ENCODE data around the gene SMAD1.
"Not testable (repeated sequence)": the region's sequence is repeated elsewhere in the genome, so short reads cannot be mapped to it uniquely, and the experiment has no call there.

Gene SMAD1

GRCh38 chr4:145531859-145532258, 50.2 kb downstream of the SMAD1 start:
- H4K20me1 ChIP-seq (ENCODE audit: control insufficient read depth, insufficient read depth, low read depth, low read length): no peaks in the 10 kb centered on the region

GRCh38 chr4:145533001-145533400, 51.3 kb downstream of the SMAD1 start:
- no peak for TF ChIP-seq EZH2phosphoT487 (IDR thresholded peaks at IDR 0.05; ENCODE audit: borderline replicate concordance, low read length)
- no peak for TF ChIP-seq CTCF (IDR thresholded peaks at IDR 0.05; ENCODE audit: low read depth, low read length, poor library complexity, severe bottlenecking)
- Histone ChIP-seq H3K4me1 (ENCODE audit: control insufficient read depth, low read length) (peaks cover 94% of the 10 kb centered on the region), H3K36me3 (ENCODE audit: control insufficient read depth, low read length) (peaks cover 36% of the 10 kb centered on the region), H3K4me2 (ENCODE audit: low read length) (no peak overlapping the region), H3K79me2 (ENCODE audit: control insufficient read depth, low read length) (peaks cover 95% of the 10 kb centered on the region), H3K9me2 (replicated peaks; ENCODE audit: control insufficient read depth, low read length) (no peaks in the 10 kb centered on the region), H3K9me3 (ENCODE audit: control insufficient read depth, insufficient read depth, low read length) (no peaks in the 10 kb centered on the region), H3F3A (ENCODE audit: control insufficient read depth, insufficient read depth) (peaks cover 7% of the 10 kb centered on the region; the same call in 1 of the 2 replicates), H3K4me3 (ENCODE audit: low read length) (no peak overlapping the region), H3K27ac (ENCODE audit: low read depth, low read length) (no peak overlapping the region), H3K27me3 (ENCODE audit: control insufficient read depth, low read length) (no peaks in the 10 kb centered on the region), H4K20me1 (ENCODE audit: control insufficient read depth, insufficient read depth, low read depth, low read length) (no peaks in the 10 kb centered on the region)

More at GRCh38 chr4:145531859-145532258, 50.2 kb downstream of the SMAD1 start:
- Histone ChIP-seq H3K9me3 (ENCODE audit: control insufficient read depth, insufficient read depth, low read length) (no peaks in the 10 kb centered on the region), H3K4me3 (ENCODE audit: low read length) (peak overlapping the region; percentile 59), H3K27me3 (ENCODE audit: control insufficient read depth, low read length) (no peaks in the 10 kb centered on the region), H3K36me3 (ENCODE audit: control insufficient read depth, low read length) (peaks cover 40% of the 10 kb centered on the region), H3K4me1 (ENCODE audit: control insufficient read depth, low read length) (peaks cover 90% of the 10 kb centered on the region), H3K4me2 (ENCODE audit: low read length) (peak overlapping the region; percentile 82), H3K79me2 (ENCODE audit: control insufficient read depth, low read length) (peaks cover 95% of the 10 kb centered on the region), H3F3A (ENCODE audit: control insufficient read depth, insufficient read depth) (peaks cover 7% of the 10 kb centered on the region; the same call in 1 of the 2 replicates), H3K27ac (ENCODE audit: low read depth, low read length) (peak overlapping the region; percentile 82), H3K9me2 (replicated peaks; ENCODE audit: control insufficient read depth, low read length) (no peaks in the 10 kb centered on the region)
- no peak for TF ChIP-seq CTCF (IDR thresholded peaks at IDR 0.05; ENCODE audit: low read depth, low read length, poor library complexity, severe bottlenecking)
- TF ChIP-seq EZH2phosphoT487 (IDR thresholded peaks at IDR 0.05; ENCODE audit: borderline replicate concordance, low read length): no peak

GRCh38 chr4:145533415-145533814, 51.8 kb downstream of the SMAD1 start:
- not testable (repeated sequence) for H3K27me3 ChIP-seq (ENCODE audit: control insufficient read depth, low read length); H3K9me3 ChIP-seq (ENCODE audit: control insufficient read depth, insufficient read depth, low read length); H3K27ac ChIP-seq (ENCODE audit: low read depth, low read length); H4K20me1 ChIP-seq (ENCODE audit: control insufficient read depth, insufficient read depth, low read depth, low read length); H3K4me3 ChIP-seq (ENCODE audit: low read length); H3F3A ChIP-seq (ENCODE audit: control insufficient read depth, insufficient read depth); H3K9me2 ChIP-seq (replicated peaks; ENCODE audit: control insufficient read depth, low read length); H3K4me2 ChIP-seq (ENCODE audit: low read length)
- Histone ChIP-seq H3K36me3 (ENCODE audit: control insufficient read depth, low read length) (peaks cover 36% of the 10 kb centered on the region), H3K4me1 (ENCODE audit: control insufficient read depth, low read length) (peaks cover 94% of the 10 kb centered on the region), H3K79me2 (ENCODE audit: control insufficient read depth, low read length) (peaks cover 94% of the 10 kb centered on the region)

- no peak overlapping the region for H3K27ac ChIP-seq (ENCODE audit: low read depth, low read length)
- peaks cover 7% of the 10 kb centered on the region; the same call in 1 of the 2 replicates for H3F3A ChIP-seq (ENCODE audit: control insufficient read depth, insufficient read depth)
- no peaks in the 10 kb centered on the region for H3K9me2 ChIP-seq (replicated peaks; ENCODE audit: control insufficient read depth, low read length)
- H3K36me3 ChIP-seq (ENCODE audit: control insufficient read depth, low read length): peaks cover 36% of the 10 kb centered on the region
- H3K79me2 ChIP-seq (ENCODE audit: control insufficient read depth, low read length): peaks cover 94% of the 10 kb centered on the region
- no peak overlapping the region for H3K4me3 ChIP-seq (ENCODE audit: low read length)
- peaks cover 94% of the 10 kb centered on the region for H3K4me1 ChIP-seq (ENCODE audit: control insufficient read depth, low read length)
- H3K9me3 ChIP-seq (ENCODE audit: control insufficient read depth, insufficient read depth, low read length): no peaks in the 10 kb centered on the region
- no peaks in the 10 kb centered on the region for H4K20me1 ChIP-seq (ENCODE audit: control insufficient read depth, insufficient read depth, low read depth, low read length)
- H3K27me3 ChIP-seq (ENCODE audit: control insufficient read depth, low read length): no peaks in the 10 kb centered on the region
- TF ChIP-seq EZH2phosphoT487 (IDR thresholded peaks at IDR 0.05; ENCODE audit: borderline replicate concordance, low read length): no peak
- no peak overlapping the region for H3K4me2 ChIP-seq (ENCODE audit: low read length)
Measured at GRCh38 chr4:145533961-145534360, 52.3 kb downstream of the SMAD1 start.

Data from DOHH2 (cell line).